H1 (cell line): Measurements from ENCODE around the gene GABRR1.

Experiments
- CTCF ChIP-seq, 3 experiments: IDR thresholded peaks; 1 replicate in 2 of 3; 2 replicates in 1 of 3; pipeline versions ENCODE4 v1.5.1 to v1.6.1; 2011; ENCODE audit warnings: low read length in 3 of 3, mild to moderate bottlenecking in 3 of 3, inconsistent platforms in 2 of 3, low read depth in 1 of 3, moderate library complexity in 1 of 3; ENCODE audit not compliant: insufficient read depth in 1 of 3; ENCODE audit errors: control extremely low read depth in 1 of 3
- SIN3A ChIP-seq, 2 experiments: IDR thresholded peaks in 1 of 2; conservative IDR thresholded peaks in 1 of 2; 2 replicates each; pipeline ENCODE4 v1.6.1; 2011 to 2012; ENCODE audit warnings: low read length in 2 of 2, improper control_type of control experiment in 1 of 2, low read depth in 1 of 2, mild to moderate bottlenecking in 1 of 2
- SIRT6 ChIP-seq: IDR thresholded peaks from one replicate; pipeline ENCODE4 v1.7.1; 2012; ENCODE audit warnings: low read length, inconsistent platforms
- TAF1 ChIP-seq: IDR thresholded peaks from 2 replicates; pipeline ENCODE4 v1.6.1; 2011; ENCODE audit warnings: mild to moderate bottlenecking, low read depth, low read length
- TF ChIP-seq, protein P1 (sequence below): IDR thresholded peaks from 2 replicates; pipeline ENCODE4 v1.6.1; 2011; ENCODE audit warnings: low read length, improper control_type of control experiment

- TF ChIP-seq CTCF (IDR thresholded peaks at IDR 0.05; ENCODE audit: control extremely low read depth in 1 of 3, insufficient read depth in 1 of 3, low read depth in 1 of 3, low read length in 3 of 3) (no peak), SIRT6 (no peak), SIN3A (conservative IDR thresholded peaks at IDR 0.05 in 1 of 2, IDR thresholded peaks at IDR 0.05 in 1 of 2; ENCODE audit: low read depth in 1 of 2, low read length in 2 of 2) (no peak), TAF1 (no peak)
- TF ChIP-seq, protein P1, sequence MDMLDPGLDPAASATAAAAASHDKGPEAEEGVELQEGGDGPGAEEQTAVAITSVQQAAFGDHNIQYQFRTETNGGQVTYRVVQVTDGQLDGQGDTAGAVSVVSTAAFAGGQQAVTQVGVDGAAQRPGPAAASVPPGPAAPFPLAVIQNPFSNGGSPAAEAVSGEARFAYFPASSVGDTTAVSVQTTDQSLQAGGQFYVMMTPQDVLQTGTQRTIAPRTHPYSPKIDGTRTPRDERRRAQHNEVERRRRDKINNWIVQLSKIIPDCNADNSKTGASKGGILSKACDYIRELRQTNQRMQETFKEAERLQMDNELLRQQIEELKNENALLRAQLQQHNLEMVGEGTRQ: no peak
These were observed 43.5 kb downstream of the GABRR1 start for GRCh38 chr6:89173634-89174033.
